Measurements from ENCODE around the gene RANGRF. TPM values are rescaled to one million over a fixed set of nuclear protein-coding genes. Genes with fewer than 3 reads are reported as not detected.
A peak's percentile ranks its signal among the peaks of the same experiment; 100 is the strongest.

Gene RANGRF
- total RNA-seq, 1 experiment from 2014 or later: 15.6 TPM

DNA sequence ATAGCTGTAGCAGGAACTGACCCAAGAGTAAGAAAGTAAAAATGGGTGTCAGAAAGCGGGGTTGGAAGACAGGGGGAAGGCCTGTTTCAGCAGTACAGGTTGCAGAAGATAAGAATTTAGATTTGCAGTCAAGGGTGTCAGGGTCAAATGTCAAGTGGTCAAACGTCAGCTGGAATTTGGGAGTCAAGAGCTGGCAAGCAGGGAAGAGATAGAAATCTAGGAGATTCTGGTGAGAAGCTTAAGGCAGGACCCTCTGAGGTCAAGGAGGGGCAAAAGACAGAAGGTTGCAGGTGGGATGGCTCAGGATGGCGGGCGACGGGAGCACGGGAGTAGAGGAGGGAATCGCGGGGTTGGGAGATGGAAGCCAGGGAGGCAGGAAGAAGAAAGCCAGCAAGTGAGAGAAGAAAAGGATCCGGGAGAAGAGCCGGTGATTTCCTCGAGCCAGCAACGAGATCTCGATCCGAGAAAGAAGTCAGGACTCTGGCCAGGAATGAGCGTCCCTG is 6.4 kb downstream of the RANGRF start:
- Mint-ChIP-seq H3K4me3 (ENCODE audit: low read depth, unreplicated experiment) (peak overlapping the region; percentile 93), H3K27ac (ENCODE audit: unreplicated experiment) (peak overlapping the region; percentile 89), H3K36me3 (ENCODE audit: insufficient read depth, unreplicated experiment) (peaks cover 20% of the 10 kb centered on the region), H3K27me3 (ENCODE audit: unreplicated experiment) (no peaks in the 10 kb centered on the region), H3K9me3 (ENCODE audit: low read depth, unreplicated experiment) (no peaks in the 10 kb centered on the region), H3K4me1 (ENCODE audit: low read depth, unreplicated experiment) (peaks cover 21% of the 10 kb centered on the region)
- no peak for DNase-seq
- CTCF ChIA-PET: interaction anchor here (0.6 to 1.0 kb wide), 2 partner anchors 11 to 46 kb away, joined by 3 to 4 read pairs; partner anchors contain the start of gene PFAS
- BruUV-seq (replicated peaks): TSS peak; percentile 81
- intact Hi-C loops (cut with micrococcal nuclease; ENCODE audit: unreplicated experiment): no loop called here
- TF ChIP-seq, protein P1, sequence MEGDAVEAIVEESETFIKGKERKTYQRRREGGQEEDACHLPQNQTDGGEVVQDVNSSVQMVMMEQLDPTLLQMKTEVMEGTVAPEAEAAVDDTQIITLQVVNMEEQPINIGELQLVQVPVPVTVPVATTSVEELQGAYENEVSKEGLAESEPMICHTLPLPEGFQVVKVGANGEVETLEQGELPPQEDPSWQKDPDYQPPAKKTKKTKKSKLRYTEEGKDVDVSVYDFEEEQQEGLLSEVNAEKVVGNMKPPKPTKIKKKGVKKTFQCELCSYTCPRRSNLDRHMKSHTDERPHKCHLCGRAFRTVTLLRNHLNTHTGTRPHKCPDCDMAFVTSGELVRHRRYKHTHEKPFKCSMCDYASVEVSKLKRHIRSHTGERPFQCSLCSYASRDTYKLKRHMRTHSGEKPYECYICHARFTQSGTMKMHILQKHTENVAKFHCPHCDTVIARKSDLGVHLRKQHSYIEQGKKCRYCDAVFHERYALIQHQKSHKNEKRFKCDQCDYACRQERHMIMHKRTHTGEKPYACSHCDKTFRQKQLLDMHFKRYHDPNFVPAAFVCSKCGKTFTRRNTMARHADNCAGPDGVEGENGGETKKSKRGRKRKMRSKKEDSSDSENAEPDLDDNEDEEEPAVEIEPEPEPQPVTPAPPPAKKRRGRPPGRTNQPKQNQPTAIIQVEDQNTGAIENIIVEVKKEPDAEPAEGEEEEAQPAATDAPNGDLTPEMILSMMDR (IDR thresholded peaks at IDR 0.05; ENCODE audit: unreplicated experiment): no peak

DNA sequence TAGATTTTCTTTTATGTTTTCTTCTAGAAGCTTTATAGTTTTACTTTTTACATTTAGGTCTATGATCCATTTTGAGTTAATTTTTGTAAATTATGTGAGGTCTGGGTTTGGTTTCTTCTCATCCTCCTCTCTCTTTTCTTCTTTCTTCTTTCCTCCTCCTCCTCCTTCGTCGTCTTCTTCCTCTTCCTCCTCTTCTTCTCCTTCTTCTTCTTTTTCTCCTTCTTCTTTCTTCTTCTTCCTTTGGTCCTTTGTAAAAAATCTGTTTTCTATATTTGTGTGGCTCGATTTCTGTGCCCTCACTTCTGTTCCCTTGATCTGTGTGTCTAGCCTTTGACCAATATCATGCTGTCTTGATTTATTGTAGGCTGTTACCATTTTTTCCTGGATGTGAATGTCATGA is 11.8 kb downstream of the RANGRF start:
- CTCF ChIA-PET: interaction anchor here (0.5 to 1.2 kb wide), 3 partner anchors 53 to 256 kb away, joined by 3 to 4 read pairs (median 4); partner anchors contain the start of gene CTC1
- peaks cover 9% of the 10 kb centered on the region for H3K4me1 Mint-ChIP-seq (ENCODE audit: low read depth, unreplicated experiment)
- peaks cover 13% of the 10 kb centered on the region for H3K36me3 Mint-ChIP-seq (ENCODE audit: insufficient read depth, unreplicated experiment)
- H3K4me3 Mint-ChIP-seq (ENCODE audit: low read depth, unreplicated experiment): no peak overlapping the region
- H3K27ac Mint-ChIP-seq (ENCODE audit: unreplicated experiment): no peak overlapping the region
- no TSS peak for BruUV-seq (replicated peaks)
- no peaks in the 10 kb centered on the region for H3K9me3 Mint-ChIP-seq (ENCODE audit: low read depth, unreplicated experiment)
- TF ChIP-seq, protein P1 (IDR thresholded peaks at IDR 0.05; ENCODE audit: unreplicated experiment): no peak
- no peak for DNase-seq
- intact Hi-C loops (cut with micrococcal nuclease; ENCODE audit: unreplicated experiment): loop anchor here (2.0 to 10.0 kb wide), 2 partner anchors 75 to 175 kb away; partner anchors contain the start of gene HES7
- H3K27me3 Mint-ChIP-seq (ENCODE audit: unreplicated experiment): no peaks in the 10 kb centered on the region

DNA sequence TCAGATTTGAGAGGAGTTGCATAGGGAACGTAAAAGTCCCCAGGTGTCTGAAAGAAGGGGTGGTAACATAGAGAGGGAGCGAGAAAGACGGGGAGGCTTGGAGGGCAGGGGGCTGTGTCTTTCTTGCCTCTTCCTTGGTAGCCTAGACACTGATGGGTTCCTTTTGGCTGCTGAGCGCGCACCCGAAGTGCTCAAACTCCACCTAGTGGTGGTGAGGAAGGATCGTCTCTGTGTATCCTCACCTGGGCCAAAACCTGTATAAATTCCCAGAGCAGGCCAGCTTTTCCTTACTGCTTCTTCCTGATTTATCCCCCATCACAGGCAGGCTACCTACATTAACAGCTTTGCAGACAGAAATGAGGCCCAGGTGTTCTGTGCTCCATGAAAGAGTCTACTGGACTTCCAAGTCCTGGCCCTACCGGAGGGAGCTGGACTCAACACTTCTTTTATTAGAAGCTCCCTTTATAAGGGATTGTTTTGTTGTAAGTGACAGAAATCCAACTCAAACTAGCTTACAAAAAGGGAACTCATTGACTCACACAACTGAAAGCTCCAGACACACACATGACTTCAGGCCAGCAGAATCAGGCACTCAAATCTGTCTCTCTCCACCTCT is 12.3 kb downstream of the RANGRF start:
- intact Hi-C loops (cut with micrococcal nuclease; ENCODE audit: unreplicated experiment): loop anchor here (2.0 to 10.0 kb wide), 2 partner anchors 76 to 176 kb away; partner anchors contain the start of gene HES7
- H3K9me3 Mint-ChIP-seq (ENCODE audit: low read depth, unreplicated experiment): no peaks in the 10 kb centered on the region
- no peaks in the 10 kb centered on the region for H3K27me3 Mint-ChIP-seq (ENCODE audit: unreplicated experiment)
- H3K4me1 Mint-ChIP-seq (ENCODE audit: low read depth, unreplicated experiment): peaks cover 9% of the 10 kb centered on the region
- CTCF ChIA-PET: interaction anchor here (0.5 to 1.2 kb wide), 5 partner anchors 53 to 257 kb away, joined by 3 to 5 read pairs (median 4); partner anchors contain the start of gene CTC1
- H3K27ac Mint-ChIP-seq (ENCODE audit: unreplicated experiment): no peak overlapping the region
- peaks cover 8% of the 10 kb centered on the region for H3K36me3 Mint-ChIP-seq (ENCODE audit: insufficient read depth, unreplicated experiment)
- TF ChIP-seq, protein P1 (IDR thresholded peaks at IDR 0.05; ENCODE audit: unreplicated experiment): peak; percentile 79
- peak; percentile 41 for DNase-seq
- no peak overlapping the region for H3K4me3 Mint-ChIP-seq (ENCODE audit: low read depth, unreplicated experiment)
- no TSS peak for BruUV-seq (replicated peaks)

DNA sequence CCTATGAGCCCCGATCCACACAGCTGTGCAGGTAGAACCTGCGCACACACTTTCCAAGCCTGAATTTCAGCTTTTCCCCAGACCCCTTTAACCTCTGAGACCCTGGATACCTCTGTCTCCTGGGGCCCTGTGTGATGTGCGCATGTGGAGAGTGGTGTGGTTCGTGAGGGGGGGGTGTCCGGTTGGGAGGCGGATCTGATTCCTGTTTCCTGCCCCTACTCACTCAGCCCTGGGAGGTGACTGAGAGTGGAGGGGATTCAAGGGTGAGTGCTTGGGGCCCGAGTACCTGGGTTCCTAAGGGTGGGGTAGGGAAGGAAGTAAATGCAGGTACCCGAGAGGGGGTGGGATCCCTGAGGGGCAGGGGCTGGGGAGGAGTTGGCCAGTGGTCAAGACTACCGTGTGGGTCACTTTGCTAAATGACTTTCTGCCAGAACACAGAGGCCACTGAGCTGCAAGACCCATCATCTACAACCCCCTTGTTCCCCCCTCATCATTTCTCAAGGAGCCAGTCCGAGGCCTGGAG is 22.2 kb downstream of the RANGRF start:
- intact Hi-C loops (cut with micrococcal nuclease; ENCODE audit: unreplicated experiment): no loop called here
- Mint-ChIP-seq H3K4me1 (ENCODE audit: low read depth, unreplicated experiment) (peaks cover 8% of the 10 kb centered on the region), H3K36me3 (ENCODE audit: insufficient read depth, unreplicated experiment) (no peaks in the 10 kb centered on the region), H3K9me3 (ENCODE audit: low read depth, unreplicated experiment) (no peaks in the 10 kb centered on the region), H3K4me3 (ENCODE audit: low read depth, unreplicated experiment) (no peak overlapping the region), H3K27ac (ENCODE audit: unreplicated experiment) (no peak overlapping the region), H3K27me3 (ENCODE audit: unreplicated experiment) (peaks cover 63% of the 10 kb centered on the region)
- TF ChIP-seq, protein P1 (IDR thresholded peaks at IDR 0.05; ENCODE audit: unreplicated experiment): no peak
- no peak for DNase-seq
- CTCF ChIA-PET: interaction anchor here (0.8 kb wide), 1 partner anchor 66 kb away, joined by 3 read pairs; the partner anchor contains the start of gene KRABD2
- BruUV-seq (replicated peaks): no TSS peak
